Gastrocnemius medialis (tissue), 4 donors: ENCODE measurements around the gene GNB1L. TPM values are rescaled to one million over a fixed set of nuclear protein-coding genes. Genes with fewer than 3 reads are reported as not detected.

ENCODE experiments used
- ATAC-seq, 2 donors: fragments of 150-250 bp; one replicate each; pipeline ENCODE4 v1.9.1; 2016
- DNase-seq, 2 donors: peaks; one replicate each; pipeline ENCODE4 v3.0.0-alpha.2; 2019
- H3K27ac ChIP-seq, 4 donors: fragments of 200-600 bp; sonication (generic); 1 replicate in 1 of 4; 2 replicates in 3 of 4; pipeline ENCODE4 v1.5.1; 2016 to 2018; ENCODE audit warnings: mild to moderate bottlenecking in 2 of 4, moderate library complexity in 1 of 4
- H3K27me3 ChIP-seq, 3 donors: fragments of 200-600 bp; sonication (generic) in 2 of 3; 1 replicate in 1 of 3; 2 replicates in 2 of 3; pipeline versions ENCODE4 v1.5.1 to v1.6.0; 2016 to 2019; ENCODE audit warnings: mild to moderate bottlenecking in 1 of 3, moderate library complexity in 1 of 3
- H3K36me3 ChIP-seq, 2 donors: fragments of 200-600 bp; sonication (generic) in 1 of 2; one replicate each; pipeline ENCODE4 v1.5.1; 2017 to 2018
- H3K4me1 ChIP-seq, 2 donors: fragments of 200-600 bp; sonication (generic) in 1 of 2; one replicate each; pipeline ENCODE4 v1.5.1; 2016 to 2017; ENCODE audit warnings: mild to moderate bottlenecking in 2 of 2
- H3K4me3 ChIP-seq, 4 donors: fragments of 200-600 bp; sonication (generic) in 3 of 4; 1 replicate in 1 of 4; 2 replicates in 3 of 4; pipeline ENCODE4 v1.5.1; 2016 to 2019; ENCODE audit warnings: mild to moderate bottlenecking in 2 of 4
- H3K9me3 ChIP-seq, 3 donors: fragments of 200-600 bp; sonication (generic) in 2 of 3; 1 replicate in 1 of 3; 2 replicates in 2 of 3; pipeline ENCODE4 v1.5.1; 2016 to 2019
- POLR2A ChIP-seq, 2 donors: fragments of 450-650 bp; IDR thresholded peaks; one replicate each; pipeline ENCODE4 v1.6.1; 2017; ENCODE audit warnings: antibody characterized with exemption in 2 of 2, mild to moderate bottlenecking in 2 of 2, moderate library complexity in 2 of 2
- in situ Hi-C, 4 donors: fragments of 200-750 bp; cut with MboI; loops; one replicate each; pipeline versions ENCODE4 v1.15.0 to v1.8.0; 2017; ENCODE audit warnings: low sequenced_read_pairs in 4 of 4
- intact Hi-C: fragments of 100-400 bp; cut with DNase I; formaldehyde crosslinking; loops from one replicate; pipeline ENCODE4 v1.15.1; 2023; ENCODE audit warnings: low total_unique reads
- total RNA-seq, 4 donors: library from RNA; depleted of rRNA; stranded (reverse); fragments of >200 nt; gene quantifications; one replicate each; pipeline versions ENCODE4 v1.1.0 to v1.2.3, GENCODE V29; 2016
- TF ChIP-seq, protein P1 (sequence below), 5 experiments: fragments of 450-650 bp in 3 of 5; fragments of 200-600 bp in 2 of 5; sonication (generic) in 2 of 5; IDR thresholded peaks in 4 of 5; conservative IDR thresholded peaks in 1 of 5; 1 replicate in 4 of 5; 2 replicates in 1 of 5; pipeline ENCODE4 v1.5.1; 2016 to 2019; ENCODE audit warnings: antibody characterized with exemption in 5 of 5, mild to moderate bottlenecking in 3 of 5, moderate library complexity in 3 of 5

The GNB1L gene
- total RNA-seq, 4 donors from 2014 or later: 4.4 to 9.6 (median 6.7) TPM

DNA sequence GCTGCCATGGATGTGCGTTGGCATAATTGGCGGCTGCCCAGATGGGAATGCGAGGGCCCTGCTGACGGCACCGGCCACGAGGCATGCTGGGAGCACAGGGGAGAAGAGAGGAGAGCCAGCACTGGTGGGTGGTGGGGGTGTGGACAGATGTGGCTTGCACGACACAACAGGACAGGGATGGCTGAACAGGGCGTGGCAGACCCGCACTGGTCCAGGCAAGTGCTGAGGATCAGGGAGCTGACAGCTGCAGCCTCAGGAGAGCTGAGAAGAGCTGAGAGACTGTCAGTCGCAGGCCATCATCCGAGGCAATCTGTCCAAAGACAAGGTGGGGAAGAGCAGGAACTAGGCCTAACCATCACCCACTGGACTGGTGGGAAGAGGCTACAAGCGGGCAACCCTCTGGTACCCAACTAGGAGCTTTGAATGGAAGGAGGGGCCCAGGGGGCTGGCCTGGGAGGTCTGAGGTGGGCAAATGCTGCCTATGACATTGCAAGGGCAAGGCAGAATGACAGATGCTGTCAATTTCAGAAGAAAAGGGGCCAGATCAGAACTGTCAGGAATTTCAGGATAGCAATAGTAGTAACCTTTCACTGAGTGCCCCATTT lies 2.4 kb downstream of the GNB1L start:
- in situ Hi-C loops: no loop called here
- intact Hi-C loops: loop anchor here (5.0 kb wide), 2 partner anchors 105 to 120 kb away; no protein-coding TSS in a partner anchor
- Histone ChIP-seq H3K9me3 (no peaks in the 10 kb centered on the region), H3K27ac (no peak overlapping the region), H3K4me3 (no peak overlapping the region), H3K27me3 (no peaks in the 10 kb centered on the region), H3K4me1 (peaks cover 32 to 41% of the 10 kb centered on the region in 2 donors), H3K36me3 (peaks cover 0 to 20% of the 10 kb centered on the region in 2 donors)
- no peak for DNase-seq
- TF ChIP-seq, protein P1, sequence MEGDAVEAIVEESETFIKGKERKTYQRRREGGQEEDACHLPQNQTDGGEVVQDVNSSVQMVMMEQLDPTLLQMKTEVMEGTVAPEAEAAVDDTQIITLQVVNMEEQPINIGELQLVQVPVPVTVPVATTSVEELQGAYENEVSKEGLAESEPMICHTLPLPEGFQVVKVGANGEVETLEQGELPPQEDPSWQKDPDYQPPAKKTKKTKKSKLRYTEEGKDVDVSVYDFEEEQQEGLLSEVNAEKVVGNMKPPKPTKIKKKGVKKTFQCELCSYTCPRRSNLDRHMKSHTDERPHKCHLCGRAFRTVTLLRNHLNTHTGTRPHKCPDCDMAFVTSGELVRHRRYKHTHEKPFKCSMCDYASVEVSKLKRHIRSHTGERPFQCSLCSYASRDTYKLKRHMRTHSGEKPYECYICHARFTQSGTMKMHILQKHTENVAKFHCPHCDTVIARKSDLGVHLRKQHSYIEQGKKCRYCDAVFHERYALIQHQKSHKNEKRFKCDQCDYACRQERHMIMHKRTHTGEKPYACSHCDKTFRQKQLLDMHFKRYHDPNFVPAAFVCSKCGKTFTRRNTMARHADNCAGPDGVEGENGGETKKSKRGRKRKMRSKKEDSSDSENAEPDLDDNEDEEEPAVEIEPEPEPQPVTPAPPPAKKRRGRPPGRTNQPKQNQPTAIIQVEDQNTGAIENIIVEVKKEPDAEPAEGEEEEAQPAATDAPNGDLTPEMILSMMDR (IDR thresholded peaks at IDR 0.05 in 4 of 5, conservative IDR thresholded peaks at IDR 0.05 in 1 of 5): no peak
- TF ChIP-seq POLR2A (IDR thresholded peaks at IDR 0.05): no peak
- no peak for ATAC-seq

DNA sequence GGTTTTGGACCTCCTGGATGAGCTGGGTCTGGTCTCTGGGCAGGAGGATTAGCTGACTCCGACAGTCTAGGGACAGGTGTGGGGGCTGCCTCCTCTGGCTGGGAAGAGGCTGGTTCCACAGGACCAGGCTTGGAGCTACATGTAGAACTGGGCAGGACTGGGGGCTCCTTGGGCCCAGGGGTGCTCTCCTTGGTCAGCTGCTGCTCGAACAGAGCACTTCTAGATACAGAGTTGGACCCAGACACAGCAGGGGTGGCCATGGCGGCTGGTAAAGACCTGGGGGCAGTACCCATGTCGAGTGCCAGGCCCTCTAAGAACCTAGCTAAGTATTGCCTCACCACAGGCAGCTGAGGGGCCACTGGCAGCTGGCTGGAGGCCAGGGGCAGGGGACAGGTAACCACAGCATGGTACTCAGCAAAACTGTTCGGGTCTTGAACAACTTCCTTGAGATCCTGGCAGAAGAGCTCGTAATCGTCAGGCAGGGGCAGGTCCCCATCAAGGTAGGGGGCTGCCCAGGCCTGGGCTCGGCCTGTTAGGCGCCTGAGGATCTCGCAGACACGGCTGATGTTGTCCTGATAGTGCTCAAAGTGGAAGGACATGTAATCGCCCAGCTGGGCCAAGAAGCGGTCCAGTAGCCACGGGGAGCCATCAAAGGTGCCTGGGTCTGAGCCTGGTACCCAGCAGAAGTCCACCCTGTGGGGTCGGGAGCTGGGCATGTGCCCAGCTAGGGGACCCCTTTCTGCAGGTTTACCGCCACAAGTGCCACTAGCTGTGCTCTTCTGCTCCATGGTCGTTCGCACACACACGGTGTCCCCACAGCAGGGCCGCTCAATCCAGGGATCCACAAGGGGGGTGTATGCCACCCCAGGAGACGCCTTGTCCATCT lies 3.1 kb downstream of the GNB1L start:
- in situ Hi-C loops: no loop called here
- DNase-seq: no peak

DNA sequence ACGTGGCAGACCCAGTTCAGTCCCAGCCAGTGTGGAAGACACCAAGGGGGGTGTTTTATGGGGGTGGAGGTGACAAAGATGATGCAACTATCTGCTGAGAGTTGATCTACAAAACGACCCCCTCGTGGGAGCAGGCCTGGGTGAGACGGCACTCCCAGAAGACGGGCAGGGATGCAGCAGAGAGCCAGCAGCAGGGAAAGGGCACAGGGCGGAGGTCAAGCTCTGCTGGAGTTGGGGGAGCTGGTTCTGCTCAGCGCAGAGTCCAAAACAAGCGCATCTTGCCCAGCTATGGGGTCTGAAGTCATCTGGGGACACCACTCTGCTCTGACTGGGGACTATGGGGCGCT lies 3.9 kb downstream of the GNB1L start:
- intact Hi-C loops: loop anchor here (5.0 kb wide), 2 partner anchors 103 to 118 kb away; no protein-coding TSS in a partner anchor

More for the DNA sequence above, 3.1 kb downstream of the GNB1L start:
- H3K27me3 ChIP-seq: no peaks in the 10 kb centered on the region
- TF ChIP-seq, protein P1 (IDR thresholded peaks at IDR 0.05 in 4 of 5, conservative IDR thresholded peaks at IDR 0.05 in 1 of 5): no peak
- TF ChIP-seq POLR2A (IDR thresholded peaks at IDR 0.05): no peak
- H3K36me3 ChIP-seq: peaks cover 0 to 20% of the 10 kb centered on the region in 2 donors
- no peak overlapping the region for H3K4me3 ChIP-seq
- intact Hi-C loops: loop anchor here (5.0 kb wide), 2 partner anchors 104 to 119 kb away; no protein-coding TSS in a partner anchor
- no peaks in the 10 kb centered on the region for H3K9me3 ChIP-seq
- peaks cover 32 to 41% of the 10 kb centered on the region in 2 donors for H3K4me1 ChIP-seq
- ATAC-seq: no peak
- no peak overlapping the region for H3K27ac ChIP-seq

DNA sequence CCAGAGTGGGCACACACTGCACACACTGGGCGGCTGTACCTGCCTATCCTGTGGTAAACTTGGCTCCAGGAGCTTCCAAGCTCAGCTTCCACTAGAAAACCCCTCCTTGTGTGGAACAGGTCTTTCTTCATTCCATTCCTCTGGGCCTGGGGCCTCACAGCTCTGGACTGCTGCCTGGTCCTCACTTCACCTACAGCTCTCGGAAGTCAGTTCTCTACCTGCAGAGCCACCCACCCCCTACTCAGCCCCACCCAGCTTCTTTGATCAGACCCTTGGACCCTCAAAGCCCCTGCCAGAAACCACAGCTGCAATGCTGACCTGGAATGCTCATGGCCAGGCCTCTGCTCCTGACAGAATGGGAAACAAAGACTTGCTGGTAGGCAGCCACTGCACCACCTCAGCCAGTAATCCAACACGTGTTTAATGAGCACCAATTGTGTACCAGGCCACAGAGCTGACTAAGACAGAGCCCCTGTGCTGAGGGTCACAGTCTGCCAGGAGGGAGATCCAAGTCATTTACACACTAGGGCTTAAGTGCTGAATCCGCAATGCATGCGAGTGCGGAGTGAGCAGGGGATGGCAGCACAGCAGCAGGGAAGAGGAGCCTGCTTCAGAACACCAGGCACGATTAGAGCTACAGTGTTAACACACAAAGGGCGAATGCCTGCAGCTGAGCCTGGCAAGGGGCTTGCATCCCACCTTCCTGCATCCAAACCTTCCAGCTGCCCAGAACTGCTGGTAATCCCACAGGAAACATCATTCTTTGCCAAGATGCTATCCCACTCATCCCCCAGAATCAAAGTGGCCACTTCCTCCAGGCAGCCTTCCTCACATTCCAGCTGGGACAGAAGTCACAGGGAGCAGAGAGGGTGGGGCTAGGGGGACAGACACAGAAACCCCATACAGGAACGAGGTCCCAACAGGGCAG lies 4.6 kb downstream of the GNB1L start:
- no peak for TF ChIP-seq POLR2A (IDR thresholded peaks at IDR 0.05)
- TF ChIP-seq, protein P1 (IDR thresholded peaks at IDR 0.05 in 4 of 5, conservative IDR thresholded peaks at IDR 0.05 in 1 of 5): no peak
- intact Hi-C loops (loop anchor here (5.0 kb wide), 2 partner anchors 103 to 118 kb away; no protein-coding TSS in a partner anchor), in situ Hi-C loops (no loop called here)
- peaks cover 0 to 20% of the 10 kb centered on the region in 2 donors for H3K36me3 ChIP-seq
- no peak for ATAC-seq
- H3K27ac ChIP-seq: no peak overlapping the region
- H3K4me1 ChIP-seq: peaks cover 25 to 34% of the 10 kb centered on the region in 2 donors
- H3K27me3 ChIP-seq: no peaks in the 10 kb centered on the region
- H3K4me3 ChIP-seq: no peak overlapping the region
- DNase-seq: no peak
- H3K9me3 ChIP-seq: no peaks in the 10 kb centered on the region

More for the DNA sequence above, 3.9 kb downstream of the GNB1L start:
- peaks cover 0 to 20% of the 10 kb centered on the region in 2 donors for H3K36me3 ChIP-seq
- no peak overlapping the region for H3K4me3 ChIP-seq
- in situ Hi-C loops: no loop called here
- peaks cover 27 to 37% of the 10 kb centered on the region in 2 donors for H3K4me1 ChIP-seq
- H3K27me3 ChIP-seq: no peaks in the 10 kb centered on the region
- H3K27ac ChIP-seq: no peak overlapping the region
- no peaks in the 10 kb centered on the region for H3K9me3 ChIP-seq
- ATAC-seq (no peak), DNase-seq (no peak)
- TF ChIP-seq POLR2A (IDR thresholded peaks at IDR 0.05): no peak
- TF ChIP-seq, protein P1 (IDR thresholded peaks at IDR 0.05 in 4 of 5, conservative IDR thresholded peaks at IDR 0.05 in 1 of 5): no peak
